Mammary epithelial cell (primary cell): ENCODE data around the gene XPO6.

Experiments used
- EZH2 ChIP-seq: IDR thresholded peaks from 2 replicates; pipeline ENCODE4 v1.6.1; 2012; ENCODE audit warnings: low read length, inconsistent platforms, borderline replicate concordance
- TF ChIP-seq, protein P1 (sequence below), 2 donors: IDR thresholded peaks in 1 of 2; conservative IDR thresholded peaks in 1 of 2; 2 replicates each; pipeline ENCODE4 v1.5.1; 2011 to 2012; ENCODE audit warnings: inconsistent platforms in 2 of 2, low read length in 2 of 2, mild to moderate bottlenecking in 2 of 2, control low read depth in 1 of 2, low read depth in 1 of 2; ENCODE audit not compliant: insufficient read depth in 1 of 2; ENCODE audit errors: extremely low read depth in 1 of 2

DNA sequence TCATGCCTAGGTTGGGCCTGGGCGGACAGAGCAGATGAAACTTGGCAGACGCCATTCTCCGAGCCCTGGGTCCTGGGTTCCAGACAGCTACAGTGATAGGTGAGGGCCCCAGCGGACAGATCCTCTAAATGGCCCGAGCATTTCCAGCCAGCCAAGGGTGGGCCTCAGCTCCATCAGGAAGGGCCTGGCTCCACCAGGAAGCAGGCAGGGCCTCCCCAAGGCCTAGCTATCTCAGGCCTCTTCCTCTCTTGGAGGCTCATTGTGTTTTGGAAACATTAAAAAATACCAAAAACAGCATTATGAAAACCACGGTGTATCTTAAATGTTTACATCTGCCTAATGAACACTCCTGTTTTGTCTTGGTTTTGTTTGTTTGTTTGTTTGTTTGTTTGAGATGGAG is 42.4 kb upstream of the XPO6 start:
- TF ChIP-seq, protein P1, sequence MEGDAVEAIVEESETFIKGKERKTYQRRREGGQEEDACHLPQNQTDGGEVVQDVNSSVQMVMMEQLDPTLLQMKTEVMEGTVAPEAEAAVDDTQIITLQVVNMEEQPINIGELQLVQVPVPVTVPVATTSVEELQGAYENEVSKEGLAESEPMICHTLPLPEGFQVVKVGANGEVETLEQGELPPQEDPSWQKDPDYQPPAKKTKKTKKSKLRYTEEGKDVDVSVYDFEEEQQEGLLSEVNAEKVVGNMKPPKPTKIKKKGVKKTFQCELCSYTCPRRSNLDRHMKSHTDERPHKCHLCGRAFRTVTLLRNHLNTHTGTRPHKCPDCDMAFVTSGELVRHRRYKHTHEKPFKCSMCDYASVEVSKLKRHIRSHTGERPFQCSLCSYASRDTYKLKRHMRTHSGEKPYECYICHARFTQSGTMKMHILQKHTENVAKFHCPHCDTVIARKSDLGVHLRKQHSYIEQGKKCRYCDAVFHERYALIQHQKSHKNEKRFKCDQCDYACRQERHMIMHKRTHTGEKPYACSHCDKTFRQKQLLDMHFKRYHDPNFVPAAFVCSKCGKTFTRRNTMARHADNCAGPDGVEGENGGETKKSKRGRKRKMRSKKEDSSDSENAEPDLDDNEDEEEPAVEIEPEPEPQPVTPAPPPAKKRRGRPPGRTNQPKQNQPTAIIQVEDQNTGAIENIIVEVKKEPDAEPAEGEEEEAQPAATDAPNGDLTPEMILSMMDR (conservative IDR thresholded peaks at IDR 0.05 in 1 of 2, IDR thresholded peaks at IDR 0.05 in 1 of 2; ENCODE audit: extremely low read depth in 1 of 2, insufficient read depth in 1 of 2, low read depth in 1 of 2, low read length in 2 of 2), result no peak
- no peak for TF ChIP-seq EZH2
